ENCODE results near the gene XRCC3.

The XRCC3 gene

GRCh38 chr14:103715052-103716000, at the start of gene XRCC3, which contains the start of gene ZFYVE21:
TSS of gene XRCC3 (minus strand) at chr14:103715451. CDS start at chr14:103711087, 4,364 bp downstream.
TSS of gene ZFYVE21 (plus strand) at chr14:103715810. CDS start at chr14:103715842, 32 bp downstream.
- FAIRE-seq = peak; percentile 100
- peak; percentile 100 for DNase-seq (ENCODE audit: extremely low spot score, insufficient read length, low read depth)

DNA sequence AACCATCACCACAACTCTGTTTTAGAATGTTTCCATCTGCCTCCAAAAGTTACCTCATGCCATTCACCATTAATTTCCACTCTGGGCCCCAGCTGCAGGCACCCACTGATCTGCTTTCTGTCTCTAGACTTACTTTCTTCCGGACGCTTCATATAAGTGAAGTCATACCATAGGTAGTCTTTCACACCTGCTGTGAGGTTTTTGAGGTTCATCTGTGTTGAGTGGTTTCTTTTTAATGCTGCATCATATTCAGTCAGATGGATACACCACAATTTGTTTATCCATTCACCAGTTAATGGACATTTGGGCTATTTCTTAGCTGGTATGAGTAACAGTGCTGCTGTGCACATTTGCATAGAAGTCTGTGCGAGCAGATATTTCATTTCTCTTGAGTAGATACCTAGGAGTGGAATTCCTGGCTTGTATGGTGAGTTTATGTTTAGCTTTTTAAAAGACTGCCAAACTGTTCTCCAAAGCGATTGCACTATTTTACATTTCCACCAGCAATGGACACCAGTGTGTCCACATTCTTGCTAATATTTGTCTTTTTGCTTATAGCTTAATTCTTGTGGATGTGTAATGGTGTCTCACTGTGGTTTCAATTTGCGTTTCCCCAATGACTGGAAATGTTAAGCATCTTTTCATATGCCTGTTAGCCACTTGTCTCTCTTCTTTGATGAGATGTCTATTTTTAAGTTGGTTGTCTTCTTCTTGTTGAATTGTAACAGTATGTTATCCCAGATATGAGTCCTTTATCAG, 48.7 kb upstream of the XRCC3 start:
- DNase-seq (ENCODE audit: extremely low spot score, insufficient read length, low read depth) (no peak), FAIRE-seq (no peak)

GRCh38 chr14:103762541-103762940, 47.3 kb upstream of the XRCC3 start:
- FAIRE-seq = no peak
- no peak for DNase-seq (ENCODE audit: extremely low spot score, insufficient read length, low read depth)

- FAIRE-seq (no peak), DNase-seq (ENCODE audit: extremely low spot score, insufficient read length, low read depth) (no peak)
Measured at GRCh38 chr14:103762036-103762435, 46.8 kb upstream of the XRCC3 start.

DNA sequence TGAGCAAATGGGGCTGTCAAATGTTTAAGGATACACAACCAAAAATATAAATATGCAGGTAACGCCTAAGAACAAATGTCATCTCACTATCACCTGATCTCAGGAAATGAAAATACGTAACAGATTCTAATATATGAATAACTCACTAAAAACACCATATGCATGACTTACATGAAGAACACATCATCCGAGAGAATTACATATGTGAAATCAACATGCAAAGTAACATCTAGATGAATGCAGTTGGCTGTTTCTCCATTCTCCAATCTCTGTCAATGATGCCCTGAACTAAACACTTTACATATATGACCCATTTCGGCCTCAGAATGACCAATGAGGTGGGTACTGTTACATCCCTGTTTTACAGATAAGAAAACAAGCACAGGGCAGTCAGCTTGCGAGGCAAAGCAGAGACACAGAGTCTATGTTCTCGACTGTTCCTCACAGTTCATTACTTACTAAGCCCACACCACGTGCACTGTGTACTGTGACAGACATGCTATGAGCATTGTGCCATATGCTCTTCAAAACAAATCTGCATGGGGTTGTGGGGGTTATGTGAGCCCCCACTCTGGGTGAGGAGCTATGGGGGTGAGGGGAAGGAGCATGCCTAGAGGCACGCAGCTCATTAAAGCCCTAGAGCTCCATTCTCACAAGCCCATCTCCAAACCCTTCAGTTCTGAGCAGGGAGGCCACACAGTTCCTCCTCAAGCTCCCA, 43.0 kb upstream of the XRCC3 start:
- FAIRE-seq = no peak
- DNase-seq (ENCODE audit: extremely low spot score, insufficient read length, low read depth) = no peak

- FAIRE-seq = no peak
Measured at GRCh38 chr14:103755060-103755459, 39.8 kb upstream of the XRCC3 start.

DNA sequence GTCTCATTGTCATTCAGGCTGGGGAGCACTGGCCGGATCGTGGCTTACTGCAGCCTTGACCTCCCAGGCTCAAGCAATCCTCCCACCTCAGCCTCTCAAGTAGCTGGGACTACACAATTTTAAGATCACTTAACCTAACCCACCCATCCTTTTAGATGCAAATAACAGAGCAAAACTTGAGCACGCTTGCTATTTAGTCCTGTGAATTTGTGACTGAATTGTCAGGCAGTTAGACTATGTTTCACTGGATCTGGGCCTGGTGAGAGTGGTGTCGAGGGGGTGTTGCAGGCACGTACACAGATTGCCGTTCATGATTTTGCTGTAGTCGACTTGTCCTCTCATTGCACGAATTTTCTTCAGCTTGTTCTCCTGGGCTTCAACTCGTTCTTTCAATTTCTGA, 38.5 kb upstream of the XRCC3 start:
- DNase-seq (ENCODE audit: extremely low spot score, insufficient read length, low read depth) (no peak), FAIRE-seq (no peak)

More at GRCh38 chr14:103755060-103755459, 39.8 kb upstream of the XRCC3 start:
- no peak for DNase-seq (ENCODE audit: extremely low spot score, insufficient read length, low read depth)

DNA sequence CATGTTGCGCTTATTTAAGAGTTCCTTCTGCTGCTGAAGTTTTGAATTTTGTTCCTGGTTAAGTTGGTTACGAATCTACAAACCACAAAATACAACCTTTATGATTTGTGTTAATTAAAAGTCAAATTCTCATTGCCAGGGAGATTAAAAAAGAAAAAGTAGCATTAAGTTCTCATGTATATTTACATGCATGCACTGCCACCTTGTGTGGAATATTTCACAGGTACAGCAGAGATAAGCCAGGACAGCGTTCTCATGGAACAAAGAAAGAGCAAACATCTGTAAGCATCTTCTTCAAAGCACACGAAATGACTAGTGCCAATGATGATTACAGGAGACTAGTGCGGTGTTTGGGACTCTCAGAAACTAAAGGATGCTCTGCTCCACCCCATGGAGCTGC, 34.6 kb upstream of the XRCC3 start:
- DNase-seq (ENCODE audit: extremely low spot score, insufficient read length, low read depth) (no peak), FAIRE-seq (no peak)

DNA sequence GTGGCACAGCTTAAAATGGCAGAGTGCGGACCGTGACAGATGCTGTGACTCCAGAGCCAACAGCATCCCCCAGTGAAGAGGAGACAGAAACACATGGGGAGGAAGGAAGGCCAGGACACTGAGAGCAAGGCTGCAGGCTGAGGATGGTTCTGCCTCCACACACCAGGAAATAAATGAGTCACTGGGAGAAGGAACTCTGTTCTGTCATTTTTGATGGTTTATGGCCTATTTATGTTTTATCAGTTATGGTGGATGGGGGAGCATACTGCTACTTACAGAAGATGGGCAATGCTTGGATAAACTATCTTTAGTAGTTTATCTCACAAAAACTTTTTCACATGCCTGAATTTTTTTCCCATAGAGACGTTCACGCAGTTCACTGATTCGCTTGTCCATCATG, 34.2 kb upstream of the XRCC3 start:
- FAIRE-seq (no peak), DNase-seq (ENCODE audit: extremely low spot score, insufficient read length, low read depth) (no peak)

DNA sequence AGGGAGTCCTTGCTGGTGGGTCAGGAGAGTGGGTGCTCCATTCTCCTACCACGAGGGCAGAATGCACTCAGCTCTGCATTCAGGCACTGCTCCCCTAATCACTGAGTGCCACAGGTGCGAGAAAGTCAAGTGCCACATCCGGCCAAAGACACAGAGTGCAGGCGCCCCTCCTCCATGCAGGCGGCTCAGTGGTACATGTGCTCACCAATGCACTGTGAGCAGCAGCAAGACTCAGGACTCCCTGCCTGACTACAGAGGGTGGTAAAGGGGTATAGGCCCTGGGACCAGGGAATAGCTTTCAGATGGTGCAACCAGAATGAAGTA, 33.2 kb upstream of the XRCC3 start:
- DNase-seq (ENCODE audit: extremely low spot score, insufficient read length, low read depth) (no peak), FAIRE-seq (no peak)

DNA sequence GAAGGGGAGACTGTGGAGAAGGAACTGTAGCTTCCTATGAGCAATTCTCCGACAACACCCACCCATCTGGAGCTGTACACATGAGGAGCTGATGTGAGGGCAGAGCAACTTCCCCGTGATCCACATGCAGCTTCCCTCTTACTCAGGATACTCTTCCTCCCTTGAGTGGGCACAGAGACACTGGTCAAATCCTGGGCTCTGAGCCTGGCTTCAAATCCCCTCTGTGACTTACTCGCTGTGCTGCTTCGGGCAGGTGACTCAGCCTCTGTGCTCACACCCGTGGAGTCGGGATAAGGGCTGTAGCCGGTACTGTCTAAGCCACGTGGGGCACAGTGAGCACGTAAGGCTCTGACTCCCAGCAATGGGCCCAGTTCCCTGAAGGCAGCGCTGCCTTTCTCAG, 31.4 kb upstream of the XRCC3 start:
- DNase-seq (ENCODE audit: extremely low spot score, insufficient read length, low read depth) = no peak

DNA sequence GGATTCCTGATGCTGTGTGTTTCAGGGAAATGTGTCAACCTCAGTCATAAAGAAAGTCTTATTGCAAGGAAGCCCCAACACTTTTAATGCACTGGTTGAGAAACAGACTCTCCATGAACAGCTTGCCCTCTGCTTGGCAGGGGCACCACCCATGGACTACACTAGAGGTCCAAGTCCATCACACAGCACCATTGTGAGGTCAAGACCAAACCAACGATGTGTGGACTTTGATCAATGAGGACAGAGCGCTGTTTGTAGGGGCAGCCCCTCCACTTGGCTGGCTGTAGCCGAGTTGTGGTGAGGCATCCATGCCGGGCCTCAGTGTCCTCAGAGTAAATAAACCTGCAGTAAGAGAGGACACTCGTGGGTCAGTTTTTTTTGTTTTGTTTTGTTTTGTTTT, 30.2 kb upstream of the XRCC3 start:
- DNase-seq (ENCODE audit: extremely low spot score, insufficient read length, low read depth) (no peak), FAIRE-seq (no peak)

More for the DNA sequence above, 31.4 kb upstream of the XRCC3 start:
- FAIRE-seq = no peak

DNA sequence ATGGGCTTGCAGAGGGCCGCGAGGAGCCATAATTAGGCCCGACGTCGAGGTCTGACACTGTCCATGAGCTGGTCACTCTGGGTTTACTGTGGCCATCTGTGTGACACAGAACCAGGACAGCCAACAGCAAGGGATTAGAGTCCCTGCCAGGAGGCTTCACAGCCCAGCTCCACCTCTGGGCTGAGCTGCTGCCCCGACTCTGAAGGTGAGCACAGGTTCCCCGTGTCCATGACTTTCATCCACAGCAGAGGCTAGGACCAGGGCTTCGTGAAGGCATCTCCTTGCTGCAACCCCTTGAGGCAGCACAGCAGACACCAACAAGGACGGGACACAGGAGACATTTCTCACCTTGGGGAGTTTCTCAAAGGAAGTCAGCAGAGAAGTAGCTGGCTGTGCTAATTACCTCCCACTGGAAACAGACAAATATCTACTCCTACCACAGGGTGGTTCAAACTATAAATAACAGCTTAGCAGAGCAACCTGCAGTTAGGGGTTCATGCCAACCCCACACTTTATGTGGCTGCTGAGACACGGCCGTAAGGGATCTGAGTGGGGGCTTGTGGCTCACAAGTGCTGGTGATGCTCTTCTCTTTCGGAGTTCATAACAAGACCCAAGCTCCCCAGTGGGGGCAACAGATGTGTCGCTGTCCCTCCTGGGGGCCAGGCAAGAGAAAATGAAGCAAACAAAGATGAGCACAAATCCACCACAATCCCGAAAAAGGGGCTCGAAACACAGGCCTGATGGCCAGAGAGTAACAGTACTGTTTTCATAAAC, 29.6 kb upstream of the XRCC3 start:
- DNase-seq (ENCODE audit: extremely low spot score, insufficient read length, low read depth) = no peak
- no peak for FAIRE-seq

DNA sequence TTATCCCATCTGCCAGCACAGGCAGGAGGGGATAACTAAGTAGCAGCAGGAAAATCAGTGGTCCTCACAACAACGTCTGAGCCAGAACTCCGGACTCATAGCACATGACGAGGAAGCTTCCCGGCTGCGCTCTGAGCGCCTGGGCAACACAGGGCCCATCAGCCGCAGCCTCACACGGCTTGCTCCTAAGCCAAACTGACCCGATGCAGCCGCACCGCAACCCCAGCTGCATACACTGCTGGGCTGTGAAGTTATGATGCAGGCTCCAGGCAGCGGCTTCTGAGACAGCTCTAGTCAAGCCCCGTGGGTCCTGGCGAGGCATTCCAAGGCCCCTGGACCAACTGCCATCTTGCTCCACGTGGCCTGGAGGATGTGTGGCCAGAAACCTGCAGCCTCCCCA, 28.4 kb upstream of the XRCC3 start:
- no peak for FAIRE-seq

GRCh38 chr14:103742499-103743255, 27.4 kb upstream of the XRCC3 start:
- FAIRE-seq (no peak), DNase-seq (ENCODE audit: extremely low spot score, insufficient read length, low read depth) (no peak)

More for the DNA sequence above, 28.4 kb upstream of the XRCC3 start:
- no peak for DNase-seq (ENCODE audit: extremely low spot score, insufficient read length, low read depth)

DNA sequence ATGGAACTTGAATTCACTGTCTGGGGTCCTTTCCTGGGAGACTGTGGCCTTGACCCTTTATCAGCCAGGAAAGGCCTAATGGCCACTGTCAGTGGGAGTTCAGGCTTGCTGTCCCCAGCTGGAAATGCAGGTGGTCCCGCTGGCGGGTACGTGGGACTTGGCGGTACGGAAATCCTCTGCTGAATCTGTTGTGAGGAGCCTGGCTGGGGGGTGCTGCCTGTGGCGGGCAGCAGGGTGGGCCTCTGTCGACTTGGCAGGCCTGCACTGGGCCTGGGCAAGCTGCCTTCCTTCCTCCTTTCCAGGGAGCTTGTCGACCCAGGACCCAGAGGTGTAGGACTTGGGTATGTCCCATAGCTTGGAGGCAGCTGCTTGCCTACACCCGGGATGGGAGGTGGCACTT, 26.6 kb upstream of the XRCC3 start:
- no peak for DNase-seq (ENCODE audit: extremely low spot score, insufficient read length, low read depth)
- no peak for FAIRE-seq

DNA sequence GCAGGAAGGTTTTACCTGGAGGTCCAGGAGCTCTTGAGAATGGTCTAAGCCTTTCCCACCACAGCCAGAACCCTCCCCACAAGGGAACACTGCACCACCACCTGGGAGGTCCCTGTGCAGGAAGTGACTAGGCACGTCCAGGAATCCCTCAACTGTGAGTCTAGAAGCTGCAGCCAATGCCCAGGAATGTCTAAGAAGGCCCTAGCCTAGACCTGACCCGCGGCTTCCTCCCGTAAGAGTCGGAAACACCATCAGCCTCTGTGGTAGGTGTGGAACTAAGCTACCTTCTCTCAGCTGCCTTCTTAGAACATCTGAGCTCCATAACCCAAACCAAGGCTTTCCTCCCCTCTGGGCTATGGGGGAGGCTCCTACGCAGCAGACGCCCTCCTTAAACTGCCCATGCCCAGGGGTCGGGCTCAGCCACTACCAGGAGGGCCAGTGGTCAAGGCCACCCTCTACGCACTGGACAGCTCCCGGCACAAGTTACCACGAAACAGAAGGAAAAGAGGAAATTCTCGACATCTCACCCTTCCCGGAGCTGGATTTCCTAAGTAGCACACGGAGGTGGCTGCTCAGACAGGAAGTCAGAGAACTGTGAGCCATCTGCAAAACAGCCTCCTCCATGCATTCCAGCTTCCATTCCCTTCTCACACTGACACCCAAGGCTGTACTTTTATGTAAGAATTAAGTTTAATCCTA, 25.9 kb upstream of the XRCC3 start:
- DNase-seq (ENCODE audit: extremely low spot score, insufficient read length, low read depth) (no peak), FAIRE-seq (no peak)

DNA sequence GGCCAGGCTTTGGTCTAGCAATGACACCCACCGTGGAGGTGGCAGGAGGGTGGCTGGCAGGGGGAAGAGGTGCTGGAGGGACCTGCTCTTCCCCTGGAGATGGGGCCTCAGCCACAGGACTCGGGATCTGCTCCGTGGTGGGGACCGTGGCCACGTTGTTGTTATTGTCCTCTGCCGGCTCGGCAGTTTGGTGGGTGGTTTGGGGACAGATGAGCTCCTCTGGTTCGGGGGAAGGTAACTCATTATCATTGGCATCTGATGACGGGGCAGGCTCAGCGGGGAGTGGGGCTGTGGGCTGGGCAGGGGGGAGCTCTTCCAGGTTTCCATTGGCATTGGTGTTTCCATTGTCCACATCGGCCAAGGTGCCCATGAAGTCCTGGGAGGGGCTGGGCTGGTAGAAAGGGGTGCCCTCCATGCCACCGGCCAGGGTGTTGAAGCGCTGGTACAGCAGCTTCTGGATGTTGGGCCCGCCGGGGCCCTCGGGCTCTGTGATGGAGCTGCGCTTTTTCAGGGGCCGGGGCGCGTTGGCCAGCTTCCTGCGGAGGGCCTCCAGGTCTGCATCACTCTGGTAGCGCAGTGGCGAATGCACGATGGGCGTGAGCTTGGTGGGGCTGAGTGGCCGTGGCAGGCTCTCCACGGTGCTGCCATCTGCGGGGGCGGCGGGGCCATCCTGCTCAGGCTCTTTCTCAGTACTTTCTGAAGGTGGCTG, 24.7 kb upstream of the XRCC3 start:
- FAIRE-seq (no peak), DNase-seq (ENCODE audit: extremely low spot score, insufficient read length, low read depth) (no peak)

All from GM18507 (cell line).